Body of pancreas (tissue), 4 donors: ENCODE measurements around the gene EPHB2. TPM values are rescaled to one million over a fixed set of nuclear protein-coding genes. Genes with fewer than 3 reads are reported as not detected.
A peak's percentile ranks its signal among the peaks of the same experiment; 100 is the strongest.

Source experiments
- ATAC-seq: fragments of 150-250 bp; one replicate; pipeline ENCODE4 v1.9.1; 2016
- DNase-seq, 4 donors: peaks; one replicate each; pipeline ENCODE4 v3.0.0-alpha.2; 2019
- H3K27ac ChIP-seq, 4 donors: fragments of 200-600 bp; sonication (generic); 1 replicate in 3 of 4; 2 replicates in 1 of 4; pipeline versions ENCODE4 v1.5.1 to v1.6.1; 2016 to 2019; ENCODE audit warnings: mild to moderate bottlenecking in 1 of 4, mixed read lengths in 1 of 4, moderate library complexity in 1 of 4
- H3K27me3 ChIP-seq, 2 donors: fragments of 200-600 bp; sonication (generic); one replicate each; pipeline ENCODE4 v1.6.0; 2016; ENCODE audit warnings: mild to moderate bottlenecking in 1 of 2
- H3K36me3 ChIP-seq, 2 donors: fragments of 200-600 bp; sonication (generic); replicated peaks in 1 of 2; 2 replicates each; pipeline ENCODE4 v1.5.1; 2016; ENCODE audit warnings: low read depth in 2 of 2; ENCODE audit not compliant: insufficient read depth in 1 of 2
- H3K4me1 ChIP-seq: fragments of 200-600 bp; sonication (generic); one replicate; pipeline ENCODE4 v1.6.0; 2016
- H3K4me3 ChIP-seq, 2 donors: fragments of 200-600 bp; sonication (generic); 1 replicate in 1 of 2; 2 replicates in 1 of 2; pipeline ENCODE4 v1.5.1; 2016 to 2019
- H3K9me3 ChIP-seq, 3 donors: fragments of 200-600 bp; sonication (generic); 1 replicate in 2 of 3; 2 replicates in 1 of 3; pipeline ENCODE4 v1.5.1; 2016
- POLR2A ChIP-seq, 3 donors: fragments of 450-650 bp; IDR thresholded peaks; one replicate each; pipeline ENCODE4 v1.6.1; 2016; ENCODE audit warnings: antibody characterized with exemption in 3 of 3, mild to moderate bottlenecking in 2 of 3
- WGBS, 2 donors: methylation state at CpG; one replicate each; pipeline ENCODE4 v1.1.5; 2017; 5-methylcytosine and 5-hydroxymethylcytosine counted together
- intact Hi-C: fragments of 100-400 bp; cut with DNase I; formaldehyde crosslinking; loops from one replicate; pipeline ENCODE4 v1.15.1; 2023
- total RNA-seq, 2 donors: library from RNA; depleted of rRNA; stranded (reverse); fragments of >200 nt; gene quantifications; one replicate each; pipeline ENCODE4 v1.1.0, GENCODE V29; 2016
- TF ChIP-seq, protein P1 (sequence below), 7 experiments: fragments of 450-650 bp in 4 of 7; fragments of 200-600 bp in 3 of 7; sonication (generic) in 3 of 7; IDR thresholded peaks; one replicate each; pipeline ENCODE4 v1.5.1; 2016 to 2019; ENCODE audit warnings: antibody characterized with exemption in 7 of 7

The EPHB2 gene
- total RNA-seq, 2 donors from 2014 or later = 2.9 to 7.9 TPM

DNA sequence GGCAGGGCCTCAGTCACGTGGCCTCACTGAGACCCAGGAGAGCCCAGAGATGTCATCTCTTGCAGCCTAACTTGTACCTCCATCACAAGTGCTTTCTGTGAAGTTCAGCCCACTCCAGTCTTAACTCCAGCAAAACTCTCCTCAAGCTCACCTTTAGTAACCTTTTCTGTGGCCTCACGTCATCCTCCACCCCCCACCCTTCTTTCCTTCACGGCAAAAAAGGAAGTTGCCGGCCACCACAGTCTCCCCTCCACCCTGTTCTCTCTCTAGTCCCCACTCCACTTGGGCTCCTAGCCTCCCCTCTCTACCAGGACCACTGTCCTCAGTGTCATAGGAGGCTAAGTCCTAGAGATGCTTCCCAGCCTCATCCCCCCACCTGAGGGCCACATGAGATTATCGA lies 155.1 kb downstream of the EPHB2 start:
- Histone ChIP-seq H3K27me3 (no peaks in the 10 kb centered on the region), H3K27ac (no peak overlapping the region), H3K4me3 (no peak overlapping the region), H3K36me3 (no peaks in the 10 kb centered on the region), H3K4me1 (peaks cover 8% of the 10 kb centered on the region), H3K9me3 (no peaks in the 10 kb centered on the region)
- DNase-seq (no peak), ATAC-seq (no peak)
- WGBS, 2 donors = 73 to 79% methylated on average over 5 of the region's 5 CpGs
- TF ChIP-seq POLR2A (IDR thresholded peaks at IDR 0.05) = no peak
- TF ChIP-seq, protein P1, sequence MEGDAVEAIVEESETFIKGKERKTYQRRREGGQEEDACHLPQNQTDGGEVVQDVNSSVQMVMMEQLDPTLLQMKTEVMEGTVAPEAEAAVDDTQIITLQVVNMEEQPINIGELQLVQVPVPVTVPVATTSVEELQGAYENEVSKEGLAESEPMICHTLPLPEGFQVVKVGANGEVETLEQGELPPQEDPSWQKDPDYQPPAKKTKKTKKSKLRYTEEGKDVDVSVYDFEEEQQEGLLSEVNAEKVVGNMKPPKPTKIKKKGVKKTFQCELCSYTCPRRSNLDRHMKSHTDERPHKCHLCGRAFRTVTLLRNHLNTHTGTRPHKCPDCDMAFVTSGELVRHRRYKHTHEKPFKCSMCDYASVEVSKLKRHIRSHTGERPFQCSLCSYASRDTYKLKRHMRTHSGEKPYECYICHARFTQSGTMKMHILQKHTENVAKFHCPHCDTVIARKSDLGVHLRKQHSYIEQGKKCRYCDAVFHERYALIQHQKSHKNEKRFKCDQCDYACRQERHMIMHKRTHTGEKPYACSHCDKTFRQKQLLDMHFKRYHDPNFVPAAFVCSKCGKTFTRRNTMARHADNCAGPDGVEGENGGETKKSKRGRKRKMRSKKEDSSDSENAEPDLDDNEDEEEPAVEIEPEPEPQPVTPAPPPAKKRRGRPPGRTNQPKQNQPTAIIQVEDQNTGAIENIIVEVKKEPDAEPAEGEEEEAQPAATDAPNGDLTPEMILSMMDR (IDR thresholded peaks at IDR 0.05) = no peak
- intact Hi-C loops = no loop called here

DNA sequence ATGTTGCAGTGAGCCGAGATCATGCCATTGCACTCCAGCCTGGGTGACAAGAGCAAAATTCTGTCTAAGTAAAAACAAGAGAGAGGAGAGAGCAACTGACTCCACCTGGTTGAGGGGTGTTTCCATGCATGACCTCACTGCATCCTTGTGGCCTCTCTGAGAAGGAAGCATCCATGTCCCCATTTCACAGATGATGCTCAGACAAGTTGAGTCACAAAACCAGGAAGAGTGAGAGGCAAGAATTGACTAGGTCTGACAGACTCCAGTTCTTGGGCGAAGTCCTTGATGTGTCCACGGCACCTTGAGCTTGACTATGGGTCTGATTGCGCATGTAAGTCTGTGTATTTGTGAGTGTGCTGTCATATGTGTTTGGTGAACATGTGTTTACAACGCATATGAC lies 156.2 kb downstream of the EPHB2 start:
- Histone ChIP-seq H3K9me3 (no peaks in the 10 kb centered on the region), H3K27ac (no peak overlapping the region), H3K36me3 (no peaks in the 10 kb centered on the region), H3K4me3 (no peak overlapping the region), H3K4me1 (peaks cover 10% of the 10 kb centered on the region), H3K27me3 (no peaks in the 10 kb centered on the region)
- no peak for TF ChIP-seq POLR2A (IDR thresholded peaks at IDR 0.05)
- TF ChIP-seq, protein P1 (IDR thresholded peaks at IDR 0.05) = no peak
- ATAC-seq = no peak
- 94 to 97% methylated on average over 4 to 5 of the region's 5 CpGs for WGBS, 2 donors
- no peak for DNase-seq
- intact Hi-C loops = no loop called here

DNA sequence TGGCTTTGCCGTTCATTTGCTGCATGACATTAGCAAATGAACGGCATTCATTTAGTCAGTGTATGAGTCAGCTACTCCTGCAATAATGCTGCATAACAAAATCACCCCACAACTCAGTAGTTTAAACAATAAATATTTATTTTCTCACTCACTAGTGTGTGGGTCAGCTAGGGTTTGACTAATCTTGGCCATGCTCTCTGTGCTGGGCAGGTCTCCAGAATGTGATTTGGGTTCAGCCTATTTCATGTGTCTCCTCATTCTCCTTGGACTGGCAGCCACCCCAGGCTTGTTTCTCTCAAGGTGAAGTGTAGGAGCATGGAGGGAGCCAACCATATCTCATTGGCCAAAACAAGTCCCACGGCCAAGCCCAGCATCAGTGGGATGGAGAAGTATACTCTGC lies 157.7 kb downstream of the EPHB2 start:
- Histone ChIP-seq H3K27ac (no peak overlapping the region), H3K4me1 (peaks cover 10% of the 10 kb centered on the region), H3K9me3 (no peaks in the 10 kb centered on the region), H3K27me3 (no peaks in the 10 kb centered on the region), H3K4me3 (no peak overlapping the region), H3K36me3 (no peaks in the 10 kb centered on the region)
- intact Hi-C loops = no loop called here
- ATAC-seq = no peak
- DNase-seq = no peak
- TF ChIP-seq, protein P1 (IDR thresholded peaks at IDR 0.05) = no peak
- TF ChIP-seq POLR2A (IDR thresholded peaks at IDR 0.05) = no peak
- 92 to 100% methylated on average over 2 to 3 of the region's 3 CpGs for WGBS, 2 donors

DNA sequence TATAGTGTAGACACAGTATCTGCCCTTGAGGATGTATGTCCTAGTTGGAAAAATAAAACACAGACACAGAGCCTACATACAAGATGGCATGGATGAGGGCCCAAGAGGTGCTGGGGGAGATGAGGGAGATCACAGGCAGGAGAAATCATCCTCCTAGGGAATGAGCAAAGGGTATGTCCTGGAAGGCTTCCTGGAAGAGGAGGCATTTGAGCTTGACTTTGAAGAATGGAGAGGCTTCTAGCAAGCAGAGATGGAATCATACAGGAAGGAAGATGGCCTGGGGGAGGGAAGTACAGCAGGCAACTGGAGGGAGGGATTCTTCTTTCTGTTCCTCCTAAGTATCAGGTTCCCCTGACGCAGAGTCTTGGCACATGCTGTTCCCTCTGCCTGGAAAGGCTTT lies 158.7 kb downstream of the EPHB2 start:
- Histone ChIP-seq H3K27ac (no peak overlapping the region), H3K4me3 (no peak overlapping the region), H3K9me3 (no peaks in the 10 kb centered on the region), H3K4me1 (peaks cover 10% of the 10 kb centered on the region), H3K36me3 (no peaks in the 10 kb centered on the region), H3K27me3 (no peaks in the 10 kb centered on the region)
- TF ChIP-seq, protein P1 (IDR thresholded peaks at IDR 0.05) = no peak
- no peak for TF ChIP-seq POLR2A (IDR thresholded peaks at IDR 0.05)
- ATAC-seq (no peak), DNase-seq (no peak)
- intact Hi-C loops = no loop called here
- 87% methylated on average over 1 of the region's 1 CpG for WGBS, 2 donors

DNA sequence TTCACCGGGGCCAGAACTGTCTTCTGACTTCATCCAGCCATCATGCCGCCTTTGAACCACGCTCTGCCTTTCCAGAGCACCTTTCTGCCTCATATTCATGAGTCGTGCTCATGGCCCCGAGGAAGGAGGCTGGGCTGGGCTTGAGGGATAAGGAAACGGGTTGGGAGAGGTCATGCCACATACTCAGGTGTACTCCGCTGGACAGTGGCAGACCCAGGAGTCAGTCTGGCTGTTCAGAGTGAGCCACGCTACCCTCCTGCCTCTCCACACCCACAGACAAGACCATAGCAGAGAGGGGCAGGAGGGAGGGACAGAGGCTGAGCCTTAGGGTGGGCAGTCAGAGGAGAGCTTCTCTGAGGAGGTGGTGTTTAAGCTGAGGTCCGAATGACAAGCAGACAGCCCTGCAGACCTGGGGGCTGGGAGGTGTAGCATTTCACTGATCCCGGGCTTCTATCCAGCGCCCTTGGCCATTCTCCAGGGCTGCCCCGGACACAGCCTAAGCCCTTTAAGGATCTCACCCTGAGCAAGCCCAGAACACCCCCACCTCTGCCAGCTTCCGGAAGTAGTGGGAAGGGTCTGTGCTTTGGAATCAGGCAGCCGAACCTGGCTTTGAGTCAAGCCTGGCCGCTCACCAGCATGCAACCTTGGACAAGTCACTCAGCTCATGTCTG lies 159.7 kb downstream of the EPHB2 start:
- peak; percentile 25 to 69 (median 41) for DNase-seq
- no peak for TF ChIP-seq POLR2A (IDR thresholded peaks at IDR 0.05)
- TF ChIP-seq, protein P1 (IDR thresholded peaks at IDR 0.05) = no peak
- H3K9me3 ChIP-seq = no peaks in the 10 kb centered on the region
- peak overlapping the region in 2 of 4 donors; percentile 13 to 43 for H3K27ac ChIP-seq
- H3K4me1 ChIP-seq = peaks cover 10% of the 10 kb centered on the region
- intact Hi-C loops = no loop called here
- peak; percentile 52 for ATAC-seq
- WGBS, 2 donors = 42 to 52% methylated on average over 10 to 15 of the region's 15 CpGs
- H3K27me3 ChIP-seq = no peaks in the 10 kb centered on the region
- H3K36me3 ChIP-seq = no peaks in the 10 kb centered on the region
- H3K4me3 ChIP-seq = no peak overlapping the region
